ENCODE results near the gene TRAP1. TPM values are rescaled to one million over a fixed set of nuclear protein-coding genes. Genes with fewer than 3 reads are reported as not detected.

TRAP1 gene
- total and polyA plus RNA-seq, 8 donors = 58.0 to 254 (median 84.0) TPM

DNA sequence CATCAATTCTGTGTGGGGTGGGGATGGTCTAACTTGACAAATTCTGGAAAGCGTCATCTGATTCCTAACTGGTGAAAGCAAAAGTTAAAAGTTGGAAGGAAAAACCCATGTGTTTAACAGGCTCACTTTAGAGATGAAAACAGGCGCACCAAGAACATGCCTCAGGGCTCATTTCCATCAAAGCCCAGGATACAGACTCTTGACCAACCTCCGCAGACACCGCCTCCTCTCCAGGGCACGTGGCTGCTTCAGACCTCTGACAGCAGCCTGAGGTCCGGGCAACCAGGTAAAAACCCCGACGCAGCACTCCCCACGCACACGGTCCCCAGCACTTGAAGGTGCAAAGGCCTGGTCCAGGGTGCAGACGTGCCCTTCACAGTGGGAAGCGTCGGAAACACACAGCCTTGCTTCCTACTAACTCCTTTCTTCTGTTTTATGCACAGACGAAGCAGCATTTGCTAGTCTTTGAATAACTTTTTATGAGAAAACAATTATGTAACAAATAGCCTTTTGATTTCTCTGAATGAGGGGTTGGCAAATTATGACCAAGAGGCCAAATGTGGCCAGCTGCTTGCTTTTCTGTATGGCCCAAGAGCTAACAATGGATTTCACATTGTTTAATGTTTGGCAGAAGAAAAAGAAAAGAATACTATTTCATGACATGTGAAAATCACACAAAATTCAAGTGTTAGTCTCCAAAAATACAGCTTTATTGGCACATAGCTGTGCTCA, 44.2 kb upstream of the TRAP1 start:
- intact Hi-C loops (cut with DNase I) = no loop called here
- ATAC-seq (peak in 2 of 4 donors; percentile 17 to 32), FAIRE-seq (no peak), DNase-seq (no peak)
- no peak overlapping the region for H3K27ac ChIP-seq
- no peaks in the 10 kb centered on the region for H3K9me3 ChIP-seq
- H3K4me3 ChIP-seq = no peak overlapping the region
- no peaks in the 10 kb centered on the region for H3K4me1 ChIP-seq
- TF ChIP-seq, protein P1, sequence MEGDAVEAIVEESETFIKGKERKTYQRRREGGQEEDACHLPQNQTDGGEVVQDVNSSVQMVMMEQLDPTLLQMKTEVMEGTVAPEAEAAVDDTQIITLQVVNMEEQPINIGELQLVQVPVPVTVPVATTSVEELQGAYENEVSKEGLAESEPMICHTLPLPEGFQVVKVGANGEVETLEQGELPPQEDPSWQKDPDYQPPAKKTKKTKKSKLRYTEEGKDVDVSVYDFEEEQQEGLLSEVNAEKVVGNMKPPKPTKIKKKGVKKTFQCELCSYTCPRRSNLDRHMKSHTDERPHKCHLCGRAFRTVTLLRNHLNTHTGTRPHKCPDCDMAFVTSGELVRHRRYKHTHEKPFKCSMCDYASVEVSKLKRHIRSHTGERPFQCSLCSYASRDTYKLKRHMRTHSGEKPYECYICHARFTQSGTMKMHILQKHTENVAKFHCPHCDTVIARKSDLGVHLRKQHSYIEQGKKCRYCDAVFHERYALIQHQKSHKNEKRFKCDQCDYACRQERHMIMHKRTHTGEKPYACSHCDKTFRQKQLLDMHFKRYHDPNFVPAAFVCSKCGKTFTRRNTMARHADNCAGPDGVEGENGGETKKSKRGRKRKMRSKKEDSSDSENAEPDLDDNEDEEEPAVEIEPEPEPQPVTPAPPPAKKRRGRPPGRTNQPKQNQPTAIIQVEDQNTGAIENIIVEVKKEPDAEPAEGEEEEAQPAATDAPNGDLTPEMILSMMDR (IDR thresholded peaks at IDR 0.05) = no peak
- H3K36me3 ChIP-seq = peaks cover 3 to 59% (median 12%) of the 10 kb centered on the region in 3 donors
- WGBS, 2 donors = 88 to 91% methylated on average over 14 of the region's 14 CpGs
- H3K27me3 ChIP-seq = no peaks in the 10 kb centered on the region

DNA sequence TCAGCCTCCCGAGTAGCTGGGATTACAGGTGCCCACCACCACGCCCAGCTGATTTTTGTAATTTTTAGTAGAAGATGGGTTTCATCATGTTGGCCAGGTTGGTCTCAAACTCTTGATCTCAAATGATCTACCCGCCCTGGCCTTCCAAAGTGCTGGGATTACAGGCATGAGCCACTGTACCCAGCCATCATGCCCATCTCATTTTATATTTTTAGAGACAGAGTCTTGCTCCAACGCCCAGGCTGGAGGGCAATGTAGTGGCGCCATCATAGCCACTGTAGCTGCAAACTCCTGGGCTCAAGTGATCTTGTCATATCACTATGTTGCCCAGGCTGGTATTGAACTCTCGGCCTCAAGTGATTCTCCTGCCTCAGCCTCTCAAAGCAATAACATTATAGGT, 43.2 kb upstream of the TRAP1 start:
- FAIRE-seq (no peak), ATAC-seq (no peak), DNase-seq (no peak)
- H3K4me1 ChIP-seq = peaks cover 0 to 4% (median 3%) of the 10 kb centered on the region in 3 donors
- no peak overlapping the region for H3K4me3 ChIP-seq
- peaks cover 3 to 55% (median 8%) of the 10 kb centered on the region in 3 donors for H3K36me3 ChIP-seq
- intact Hi-C loops (cut with DNase I) = no loop called here
- H3K9me3 ChIP-seq = no peaks in the 10 kb centered on the region
- no peak overlapping the region for H3K27ac ChIP-seq
- WGBS, 2 donors = 97% methylated on average over 6 of the region's 6 CpGs
- H3K27me3 ChIP-seq = no peaks in the 10 kb centered on the region
- TF ChIP-seq, protein P1 (IDR thresholded peaks at IDR 0.05) = no peak

DNA sequence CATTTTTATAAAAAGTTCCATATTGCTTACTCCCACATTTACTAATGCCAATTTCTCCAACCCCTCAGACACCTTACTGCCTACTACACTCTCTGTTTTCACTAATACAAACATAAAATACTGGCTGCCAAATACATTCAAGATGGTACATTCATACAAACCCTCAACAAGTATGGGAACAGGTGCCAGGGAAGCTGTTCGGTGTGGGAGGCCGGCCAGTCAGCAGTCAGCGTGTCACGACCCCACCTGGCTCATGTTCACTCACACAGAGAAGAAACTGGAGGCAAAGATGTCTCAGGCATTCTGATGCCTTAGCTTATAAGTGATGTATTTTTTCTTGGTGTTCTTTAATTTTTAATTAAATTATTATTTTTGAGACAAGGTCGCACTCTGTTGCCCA, 42.4 kb upstream of the TRAP1 start:
- peaks cover 3 to 47% (median 8%) of the 10 kb centered on the region in 3 donors for H3K36me3 ChIP-seq
- peaks cover 0 to 11% (median 10%) of the 10 kb centered on the region in 3 donors for H3K4me1 ChIP-seq
- FAIRE-seq (no peak), DNase-seq (no peak), ATAC-seq (no peak)
- TF ChIP-seq, protein P1 (IDR thresholded peaks at IDR 0.05) = no peak
- H3K27ac ChIP-seq = no peak overlapping the region
- intact Hi-C loops (cut with DNase I) = no loop called here
- WGBS, 2 donors = 87% methylated on average over 5 of the region's 5 CpGs
- no peaks in the 10 kb centered on the region for H3K9me3 ChIP-seq
- no peaks in the 10 kb centered on the region for H3K27me3 ChIP-seq
- H3K4me3 ChIP-seq = no peak overlapping the region

DNA sequence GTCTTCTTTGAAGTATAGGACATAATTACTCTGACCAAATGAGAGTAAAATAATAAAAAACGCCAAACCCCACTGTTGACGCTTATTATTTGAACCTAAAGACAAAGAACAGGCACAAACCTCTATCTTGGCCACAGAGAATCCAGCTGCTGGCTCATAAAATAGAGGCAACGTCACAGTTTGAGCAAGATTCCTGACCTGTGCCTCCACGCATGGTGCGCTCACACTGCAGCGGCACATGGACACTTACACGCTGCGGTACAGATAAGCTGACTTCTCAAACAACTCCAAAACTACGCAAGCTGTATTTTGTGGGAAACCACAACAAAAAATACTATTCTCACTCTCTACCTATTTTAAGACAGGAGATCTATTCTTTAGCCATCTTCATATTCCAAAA, 38.8 kb upstream of the TRAP1 start:
- peaks cover 3 to 36% (median 8%) of the 10 kb centered on the region in 3 donors for H3K36me3 ChIP-seq
- DNase-seq = no peak

More for the DNA sequence above, 38.8 kb upstream of the TRAP1 start:
- Histone ChIP-seq H3K9me3 (no peaks in the 10 kb centered on the region), H3K27ac (no peak overlapping the region), H3K4me3 (no peak overlapping the region), H3K27me3 (no peaks in the 10 kb centered on the region), H3K4me1 (peaks cover 0 to 11% (median 10%) of the 10 kb centered on the region in 3 donors)
- FAIRE-seq = no peak
- 90 to 92% methylated on average over 9 of the region's 9 CpGs for WGBS, 2 donors
- intact Hi-C loops (cut with DNase I) = no loop called here
- ATAC-seq = no peak
- TF ChIP-seq, protein P1 (IDR thresholded peaks at IDR 0.05) = no peak
